Measurements from ENCODE around the gene RAP1GDS1. TPM values are rescaled to one million over a fixed set of nuclear protein-coding genes. Genes with fewer than 3 reads are reported as not detected.
A peak's percentile ranks its signal among the peaks of the same experiment; 100 is the strongest.

The RAP1GDS1 gene
- total and polyA plus RNA-seq, 2 of the 4 experiments (the other 2 are of a cell fraction), result 29.0 to 85.1 TPM

DNA sequence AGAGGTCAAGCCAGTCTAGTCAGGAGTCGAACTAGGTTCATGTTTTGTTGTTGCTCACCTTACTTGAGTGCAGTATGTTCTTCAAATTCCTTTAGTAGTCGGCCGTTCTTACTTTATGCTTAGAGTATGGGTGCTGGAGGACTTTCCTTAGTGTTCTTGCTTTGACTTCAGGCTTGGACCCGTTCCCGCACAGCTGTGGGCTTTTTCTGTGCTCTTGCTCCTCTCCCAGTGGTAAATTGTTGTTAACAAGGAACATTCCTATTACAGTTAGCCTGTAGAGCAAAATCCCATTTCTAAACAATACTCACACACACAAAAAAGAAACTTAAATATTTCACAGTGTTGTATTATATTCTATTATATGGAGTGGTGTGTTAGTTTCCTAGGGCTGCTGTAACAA lies 113.5 kb downstream of the RAP1GDS1 start:
- H2AFZ ChIP-seq (replicated peaks; ENCODE audit: low read length, poor library complexity), result no peak overlapping the region
- no peaks in the 10 kb centered on the region for H4K20me1 ChIP-seq (ENCODE audit: insufficient read depth, low read length)
- no peaks in the 10 kb centered on the region for H3K9me3 ChIP-seq (ENCODE audit: control insufficient read depth, insufficient read depth, low read length)
- ATAC-seq (ENCODE audit: low read depth), result peak; percentile 52
- H2AK9ac ChIP-seq (replicated peaks; ENCODE audit: low read depth, low read length, poor library complexity), result no peak overlapping the region
- dilution Hi-C loops (cut with HindIII; ENCODE audit: low sequenced_read_pairs, unreplicated experiment), result no loop called here
- no peak overlapping the region for H2AK5ac ChIP-seq (ENCODE audit: low read depth, low read length)
- H2BK20ac ChIP-seq (ENCODE audit: low read depth, low read length), result no peak overlapping the region
- H3K4me2 ChIP-seq (ENCODE audit: low read depth, low read length), result no peak overlapping the region
- H4K8ac ChIP-seq (ENCODE audit: low read depth in 2 of 2, low read length in 2 of 2), result no peak overlapping the region
- H3K4ac ChIP-seq (ENCODE audit: low read depth, low read length), result no peak overlapping the region
- TF ChIP-seq RCOR1 (IDR thresholded peaks at IDR 0.05; ENCODE audit: insufficient replicate concordance, low read length) (no peak), RAD21 (IDR thresholded peaks at IDR 0.05; ENCODE audit: low read length) (no peak), CEBPB (IDR thresholded peaks at IDR 0.05; ENCODE audit: low read depth, low read length) (no peak), MAFK (IDR thresholded peaks at IDR 0.05; ENCODE audit: low read depth, low read length) (no peak), POLR2A (IDR thresholded peaks at IDR 0.05; ENCODE audit: low read depth, low read length) (no peak)
- TF ChIP-seq, protein P1, sequence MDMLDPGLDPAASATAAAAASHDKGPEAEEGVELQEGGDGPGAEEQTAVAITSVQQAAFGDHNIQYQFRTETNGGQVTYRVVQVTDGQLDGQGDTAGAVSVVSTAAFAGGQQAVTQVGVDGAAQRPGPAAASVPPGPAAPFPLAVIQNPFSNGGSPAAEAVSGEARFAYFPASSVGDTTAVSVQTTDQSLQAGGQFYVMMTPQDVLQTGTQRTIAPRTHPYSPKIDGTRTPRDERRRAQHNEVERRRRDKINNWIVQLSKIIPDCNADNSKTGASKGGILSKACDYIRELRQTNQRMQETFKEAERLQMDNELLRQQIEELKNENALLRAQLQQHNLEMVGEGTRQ (IDR thresholded peaks at IDR 0.05; ENCODE audit: low read depth, low read length), result no peak
- TF ChIP-seq, protein P2, sequence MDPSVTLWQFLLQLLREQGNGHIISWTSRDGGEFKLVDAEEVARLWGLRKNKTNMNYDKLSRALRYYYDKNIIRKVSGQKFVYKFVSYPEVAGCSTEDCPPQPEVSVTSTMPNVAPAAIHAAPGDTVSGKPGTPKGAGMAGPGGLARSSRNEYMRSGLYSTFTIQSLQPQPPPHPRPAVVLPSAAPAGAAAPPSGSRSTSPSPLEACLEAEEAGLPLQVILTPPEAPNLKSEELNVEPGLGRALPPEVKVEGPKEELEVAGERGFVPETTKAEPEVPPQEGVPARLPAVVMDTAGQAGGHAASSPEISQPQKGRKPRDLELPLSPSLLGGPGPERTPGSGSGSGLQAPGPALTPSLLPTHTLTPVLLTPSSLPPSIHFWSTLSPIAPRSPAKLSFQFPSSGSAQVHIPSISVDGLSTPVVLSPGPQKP (IDR thresholded peaks at IDR 0.05; ENCODE audit: borderline replicate concordance, low read depth, low read length), result no peak
- H2BK5ac ChIP-seq (ENCODE audit: low read depth, low read length, poor library complexity, severe bottlenecking), result no peak overlapping the region
- H3K27ac ChIP-seq (ENCODE audit: insufficient read depth, low read length), result no peak overlapping the region
- no peak overlapping the region for H3K4me3 ChIP-seq (ENCODE audit: insufficient read depth, low read depth, low read length)
- no peak overlapping the region for H3K18ac ChIP-seq (ENCODE audit: low read depth, low read length)
- H3K9me1 ChIP-seq (ENCODE audit: insufficient read depth, low read length), result no peaks in the 10 kb centered on the region
- H3K14ac ChIP-seq (replicated peaks; ENCODE audit: low read depth, low read length), result no peak overlapping the region
- H3K4me1 ChIP-seq (ENCODE audit: control insufficient read depth, insufficient read depth, low read length), result peaks cover 2% of the 10 kb centered on the region; the same call in 1 of the 2 replicates
- no peak overlapping the region for H3K9ac ChIP-seq (ENCODE audit: low read depth, low read length)
- H4K91ac ChIP-seq (ENCODE audit: insufficient read depth, low read depth, low read length), result no peak overlapping the region
- no CpG with 5 or more reads among the region's 5 CpGs for WGBS, 2 experiments (ENCODE audit: extremely low coverage in 2 of 2, insufficient read length in 1 of 2)
- no peak overlapping the region for H3K23ac ChIP-seq (ENCODE audit: low read depth, low read length)
- intact Hi-C loops (cut with micrococcal nuclease), result loop anchor here (2.0 kb wide), 1 partner anchor 14 kb away; no protein-coding TSS in a partner anchor
- ChIA-PET POLR2A (ENCODE audit: unreplicated experiment) (no interaction called here), CTCF (no interaction called here)
- BruUV-seq (replicated peaks), result no TSS peak
- in situ Hi-C loops (cut with MboI; ENCODE audit: low sequenced_read_pairs), result no loop called here
- H3K56ac ChIP-seq (ENCODE audit: extremely low read depth, insufficient read depth, low read length), result no peak overlapping the region
- H3K27me3 ChIP-seq (ENCODE audit: control insufficient read depth, insufficient read depth, low read length), result no peaks in the 10 kb centered on the region
- no peak overlapping the region for H4K5ac ChIP-seq (ENCODE audit: low read depth, low read length)
- no peak overlapping the region for H2BK15ac ChIP-seq (ENCODE audit: low read depth, low read length)
- peaks cover 2 to 3% of the 10 kb centered on the region in 2 experiments; a peak in 2 of 4 replicates for H3K79me1 ChIP-seq (ENCODE audit: low read depth in 1 of 2, low read length in 2 of 2)
- H2BK120ac ChIP-seq (ENCODE audit: low read depth, low read length), result no peak overlapping the region
- no peaks in the 10 kb centered on the region; the same call in 1 of the 2 replicates for H3K36me3 ChIP-seq (ENCODE audit: control insufficient read depth, insufficient read depth, low read length)
- DNase-seq, result peak; percentile 62

Measured in IMR-90 (cell line).